ENCODE measurements around the gene NCR2.

Gene NCR2

GRCh38 chr6:41342241-41342640, 6.8 kb downstream of the NCR2 start:
- Histone ChIP-seq H3K27me3 (ENCODE audit: control insufficient read depth in 1 of 2, insufficient read depth in 2 of 2, low read length in 2 of 2) (peaks cover 0 to 3% of the 10 kb centered on the region in 2 donors), H3K27ac (ENCODE audit: low read depth, low read length) (no peak overlapping the region)

GRCh38 chr6:41343641-41344187, 8.3 kb downstream of the NCR2 start:
- Histone ChIP-seq H3K27me3 (ENCODE audit: control insufficient read depth in 1 of 2, insufficient read depth in 2 of 2, low read length in 2 of 2) (peaks cover 0 to 3% of the 10 kb centered on the region in 2 donors), H3K36me3 (ENCODE audit: control insufficient read depth in 1 of 2, insufficient read depth in 2 of 2, low read length in 2 of 2) (no peaks in the 10 kb centered on the region), H3K9ac (ENCODE audit: low read depth in 1 of 2, low read length in 2 of 2) (no peak overlapping the region), H3K9me3 (ENCODE audit: control insufficient read depth in 1 of 2, low read length in 2 of 2) (peaks cover 0 to 3% of the 10 kb centered on the region in 2 donors), H3K4me1 (ENCODE audit: control insufficient read depth in 1 of 2, insufficient read depth in 2 of 2, low read length in 2 of 2) (no peaks in the 10 kb centered on the region), H3K27ac (ENCODE audit: low read depth, low read length) (no peak overlapping the region), H3K4me3 (ENCODE audit: low read depth in 1 of 2, low read length in 2 of 2) (no peak overlapping the region)

More at GRCh38 chr6:41342241-41342640, 6.8 kb downstream of the NCR2 start:
- Histone ChIP-seq H3K4me3 (ENCODE audit: low read depth in 1 of 2, low read length in 2 of 2) (no peak overlapping the region), H3K9ac (ENCODE audit: low read depth in 1 of 2, low read length in 2 of 2) (no peak overlapping the region), H3K4me1 (ENCODE audit: control insufficient read depth in 1 of 2, insufficient read depth in 2 of 2, low read length in 2 of 2) (no peaks in the 10 kb centered on the region), H3K36me3 (ENCODE audit: control insufficient read depth in 1 of 2, insufficient read depth in 2 of 2, low read length in 2 of 2) (no peaks in the 10 kb centered on the region), H3K9me3 (ENCODE audit: control insufficient read depth in 1 of 2, low read length in 2 of 2) (no peaks in the 10 kb centered on the region)

- Histone ChIP-seq H3K9me3 (ENCODE audit: control insufficient read depth in 1 of 2, low read length in 2 of 2) (peaks cover 0 to 3% of the 10 kb centered on the region in 2 donors), H3K27me3 (ENCODE audit: control insufficient read depth in 1 of 2, insufficient read depth in 2 of 2, low read length in 2 of 2) (peaks cover 2 to 7% of the 10 kb centered on the region in 2 donors), H3K27ac (ENCODE audit: low read depth, low read length) (no peak overlapping the region), H3K36me3 (ENCODE audit: control insufficient read depth in 1 of 2, insufficient read depth in 2 of 2, low read length in 2 of 2) (no peaks in the 10 kb centered on the region), H3K9ac (ENCODE audit: low read depth in 1 of 2, low read length in 2 of 2) (no peak overlapping the region), H3K4me3 (ENCODE audit: low read depth in 1 of 2, low read length in 2 of 2) (no peak overlapping the region), H3K4me1 (ENCODE audit: control insufficient read depth in 1 of 2, insufficient read depth in 2 of 2, low read length in 2 of 2) (no peaks in the 10 kb centered on the region)
Observed at GRCh38 chr6:41344876-41345275, 9.5 kb downstream of the NCR2 start.

GRCh38 chr6:41345901-41346300, 10.5 kb downstream of the NCR2 start:
- Histone ChIP-seq H3K27me3 (ENCODE audit: control insufficient read depth in 1 of 2, insufficient read depth in 2 of 2, low read length in 2 of 2) (peaks cover 9% of the 10 kb centered on the region in 2 donors), H3K9me3 (ENCODE audit: control insufficient read depth in 1 of 2, low read length in 2 of 2) (peaks cover 0 to 3% of the 10 kb centered on the region in 2 donors), H3K9ac (ENCODE audit: low read depth in 1 of 2, low read length in 2 of 2) (no peak overlapping the region), H3K4me1 (ENCODE audit: control insufficient read depth in 1 of 2, insufficient read depth in 2 of 2, low read length in 2 of 2) (no peaks in the 10 kb centered on the region), H3K36me3 (ENCODE audit: control insufficient read depth in 1 of 2, insufficient read depth in 2 of 2, low read length in 2 of 2) (no peaks in the 10 kb centered on the region), H3K4me3 (ENCODE audit: low read depth in 1 of 2, low read length in 2 of 2) (no peak overlapping the region), H3K27ac (ENCODE audit: low read depth, low read length) (no peak overlapping the region)

GRCh38 chr6:41346441-41346840, 11.0 kb downstream of the NCR2 start:
- no peaks in the 10 kb centered on the region for H3K4me1 ChIP-seq (ENCODE audit: control insufficient read depth in 1 of 2, insufficient read depth in 2 of 2, low read length in 2 of 2)
- no peaks in the 10 kb centered on the region for H3K36me3 ChIP-seq (ENCODE audit: control insufficient read depth in 1 of 2, insufficient read depth in 2 of 2, low read length in 2 of 2)
- peaks cover 9% of the 10 kb centered on the region in 2 donors for H3K27me3 ChIP-seq (ENCODE audit: control insufficient read depth in 1 of 2, insufficient read depth in 2 of 2, low read length in 2 of 2)
- H3K27ac ChIP-seq (ENCODE audit: low read depth, low read length), result no peak overlapping the region
- H3K9ac ChIP-seq (ENCODE audit: low read depth in 1 of 2, low read length in 2 of 2), result no peak overlapping the region
- H3K4me3 ChIP-seq (ENCODE audit: low read depth in 1 of 2, low read length in 2 of 2), result no peak overlapping the region
- H3K9me3 ChIP-seq (ENCODE audit: control insufficient read depth in 1 of 2, low read length in 2 of 2), result peaks cover 0 to 3% of the 10 kb centered on the region in 2 donors

GRCh38 chr6:41347378-41348050, 12.1 kb downstream of the NCR2 start:
- Histone ChIP-seq H3K36me3 (ENCODE audit: control insufficient read depth in 1 of 2, insufficient read depth in 2 of 2, low read length in 2 of 2) (no peaks in the 10 kb centered on the region), H3K9ac (ENCODE audit: low read depth in 1 of 2, low read length in 2 of 2) (no peak overlapping the region), H3K9me3 (ENCODE audit: control insufficient read depth in 1 of 2, low read length in 2 of 2) (peaks cover 0 to 3% of the 10 kb centered on the region in 2 donors), H3K4me3 (ENCODE audit: low read depth in 1 of 2, low read length in 2 of 2) (no peak overlapping the region), H3K27me3 (ENCODE audit: control insufficient read depth in 1 of 2, insufficient read depth in 2 of 2, low read length in 2 of 2) (peaks cover 9% of the 10 kb centered on the region in 2 donors), H3K27ac (ENCODE audit: low read depth, low read length) (no peak overlapping the region), H3K4me1 (ENCODE audit: control insufficient read depth in 1 of 2, insufficient read depth in 2 of 2, low read length in 2 of 2) (no peaks in the 10 kb centered on the region)

GRCh38 chr6:41348934-41349333, 13.5 kb downstream of the NCR2 start:
- Histone ChIP-seq H3K4me3 (ENCODE audit: low read depth in 1 of 2, low read length in 2 of 2) (no peak overlapping the region), H3K4me1 (ENCODE audit: control insufficient read depth in 1 of 2, insufficient read depth in 2 of 2, low read length in 2 of 2) (no peaks in the 10 kb centered on the region), H3K27ac (ENCODE audit: low read depth, low read length) (no peak overlapping the region), H3K36me3 (ENCODE audit: control insufficient read depth in 1 of 2, insufficient read depth in 2 of 2, low read length in 2 of 2) (no peaks in the 10 kb centered on the region), H3K9ac (ENCODE audit: low read depth in 1 of 2, low read length in 2 of 2) (no peak overlapping the region), H3K9me3 (ENCODE audit: control insufficient read depth in 1 of 2, low read length in 2 of 2) (peaks cover 0 to 3% of the 10 kb centered on the region in 2 donors), H3K27me3 (ENCODE audit: control insufficient read depth in 1 of 2, insufficient read depth in 2 of 2, low read length in 2 of 2) (peaks cover 9 to 17% of the 10 kb centered on the region in 2 donors)

- H3K36me3 ChIP-seq (ENCODE audit: control insufficient read depth in 1 of 2, insufficient read depth in 2 of 2, low read length in 2 of 2), result no peaks in the 10 kb centered on the region
- H3K4me3 ChIP-seq (ENCODE audit: low read depth in 1 of 2, low read length in 2 of 2), result no peak overlapping the region
- peaks cover 0 to 3% of the 10 kb centered on the region in 2 donors for H3K9me3 ChIP-seq (ENCODE audit: control insufficient read depth in 1 of 2, low read length in 2 of 2)
- H3K4me1 ChIP-seq (ENCODE audit: control insufficient read depth in 1 of 2, insufficient read depth in 2 of 2, low read length in 2 of 2), result no peaks in the 10 kb centered on the region
- H3K9ac ChIP-seq (ENCODE audit: low read depth in 1 of 2, low read length in 2 of 2), result no peak overlapping the region
- H3K27ac ChIP-seq (ENCODE audit: low read depth, low read length), result no peak overlapping the region
- H3K27me3 ChIP-seq (ENCODE audit: control insufficient read depth in 1 of 2, insufficient read depth in 2 of 2, low read length in 2 of 2), result peaks cover 9 to 21% of the 10 kb centered on the region in 2 donors
Observed at GRCh38 chr6:41352396-41352795, 17.0 kb downstream of the NCR2 start.

- H3K27ac ChIP-seq (ENCODE audit: low read depth, low read length), result no peak overlapping the region
- peaks cover 9 to 21% of the 10 kb centered on the region in 2 donors for H3K27me3 ChIP-seq (ENCODE audit: control insufficient read depth in 1 of 2, insufficient read depth in 2 of 2, low read length in 2 of 2)
Observed at GRCh38 chr6:41352907-41353306, 17.5 kb downstream of the NCR2 start.

GRCh38 chr6:41353333-41353732, 17.9 kb downstream of the NCR2 start:
- Histone ChIP-seq H3K9ac (ENCODE audit: low read depth in 1 of 2, low read length in 2 of 2) (no peak overlapping the region), H3K27ac (ENCODE audit: low read depth, low read length) (no peak overlapping the region), H3K4me1 (ENCODE audit: control insufficient read depth in 1 of 2, insufficient read depth in 2 of 2, low read length in 2 of 2) (no peaks in the 10 kb centered on the region), H3K36me3 (ENCODE audit: control insufficient read depth in 1 of 2, insufficient read depth in 2 of 2, low read length in 2 of 2) (no peaks in the 10 kb centered on the region), H3K27me3 (ENCODE audit: control insufficient read depth in 1 of 2, insufficient read depth in 2 of 2, low read length in 2 of 2) (peaks cover 9 to 21% of the 10 kb centered on the region in 2 donors), H3K9me3 (ENCODE audit: control insufficient read depth in 1 of 2, low read length in 2 of 2) (peaks cover 0 to 3% of the 10 kb centered on the region in 2 donors), H3K4me3 (ENCODE audit: low read depth in 1 of 2, low read length in 2 of 2) (no peak overlapping the region)

More at GRCh38 chr6:41352907-41353306, 17.5 kb downstream of the NCR2 start:
- Histone ChIP-seq H3K36me3 (ENCODE audit: control insufficient read depth in 1 of 2, insufficient read depth in 2 of 2, low read length in 2 of 2) (no peaks in the 10 kb centered on the region), H3K4me3 (ENCODE audit: low read depth in 1 of 2, low read length in 2 of 2) (no peak overlapping the region), H3K4me1 (ENCODE audit: control insufficient read depth in 1 of 2, insufficient read depth in 2 of 2, low read length in 2 of 2) (no peaks in the 10 kb centered on the region), H3K9ac (ENCODE audit: low read depth in 1 of 2, low read length in 2 of 2) (no peak overlapping the region), H3K9me3 (ENCODE audit: control insufficient read depth in 1 of 2, low read length in 2 of 2) (peaks cover 0 to 3% of the 10 kb centered on the region in 2 donors)
